Measurements from ENCODE around the gene FOXS1. TPM values are rescaled to one million over a fixed set of nuclear protein-coding genes. Genes with fewer than 3 reads are reported as not detected.

The FOXS1 gene
- total RNA-seq, 1 donor from 2014 or later = not detected

GRCh38 chr20:31837896-31838397 is 7.5 kb downstream of the FOXS1 start:
- ChIA-PET CTCF (interaction anchor here (1.1 to 2.7 kb wide), 3 partner anchors 9 to 114 kb away, joined by 4 to 10 read pairs (median 8); partner anchors contain the start of gene PDRG1), POLR2A (no interaction called here)
- H3K36me3 Mint-ChIP-seq (ENCODE audit: low read depth) = no peaks in the 10 kb centered on the region
- DNase-seq (no peak), ATAC-seq (ENCODE audit: low read depth) (no peak)
- no peak overlapping the region for H3K4me3 Mint-ChIP-seq
- H3K9me3 Mint-ChIP-seq = no peaks in the 10 kb centered on the region
- intact Hi-C loops (cut with micrococcal nuclease) = no loop called here
- H3K27ac Mint-ChIP-seq = no peak overlapping the region
- H3K27me3 Mint-ChIP-seq = no peaks in the 10 kb centered on the region
- peaks cover 9% of the 10 kb centered on the region for H3K4me1 Mint-ChIP-seq
- TF ChIP-seq CTCF (IDR thresholded peaks at IDR 0.05) = no peak

- ATAC-seq (ENCODE audit: low read depth) (no peak), DNase-seq (no peak)
- TF ChIP-seq CTCF (IDR thresholded peaks at IDR 0.05) = no peak
- Mint-ChIP-seq H3K27ac (no peak overlapping the region), H3K36me3 (ENCODE audit: low read depth) (no peaks in the 10 kb centered on the region), H3K4me1 (peaks cover 9% of the 10 kb centered on the region), H3K27me3 (no peaks in the 10 kb centered on the region), H3K4me3 (no peak overlapping the region), H3K9me3 (no peaks in the 10 kb centered on the region)
- ChIA-PET POLR2A (no interaction called here), CTCF (interaction anchor here (1.2 to 2.7 kb wide), 3 partner anchors 10 to 21 kb away, joined by 3 to 10 read pairs (median 8); no protein-coding TSS in a partner anchor)
- intact Hi-C loops (cut with micrococcal nuclease) = no loop called here
Observed at GRCh38 chr20:31836853-31837608, 8.4 kb downstream of the FOXS1 start.

GRCh38 chr20:31835977-31836852 is 9.2 kb downstream of the FOXS1 start:
- H3K4me3 Mint-ChIP-seq = no peak overlapping the region
- H3K27me3 Mint-ChIP-seq = no peaks in the 10 kb centered on the region
- DNase-seq (peak; percentile 29), ATAC-seq (ENCODE audit: low read depth) (peak; percentile 72)
- TF ChIP-seq CTCF (IDR thresholded peaks at IDR 0.05) = no peak
- H3K9me3 Mint-ChIP-seq = no peaks in the 10 kb centered on the region
- peaks cover 9% of the 10 kb centered on the region for H3K4me1 Mint-ChIP-seq
- H3K36me3 Mint-ChIP-seq (ENCODE audit: low read depth) = no peaks in the 10 kb centered on the region
- intact Hi-C loops (cut with micrococcal nuclease) = no loop called here
- no peak overlapping the region for H3K27ac Mint-ChIP-seq
- ChIA-PET POLR2A (no interaction called here), CTCF (interaction anchor here (1.2 to 2.2 kb wide), 2 partner anchors 11 to 20 kb away, joined by 3 to 8 read pairs; no protein-coding TSS in a partner anchor)

- POLR2A ChIA-PET = no interaction called here
- no peak overlapping the region for H3K27ac Mint-ChIP-seq
- TF ChIP-seq CTCF (IDR thresholded peaks at IDR 0.05) = no peak
- CTCF ChIA-PET = no interaction called here
- DNase-seq (no peak), ATAC-seq (ENCODE audit: low read depth) (no peak)
- H3K27me3 Mint-ChIP-seq = no peaks in the 10 kb centered on the region
- H3K36me3 Mint-ChIP-seq (ENCODE audit: low read depth) = no peaks in the 10 kb centered on the region
- no peak overlapping the region for H3K4me3 Mint-ChIP-seq
- intact Hi-C loops (cut with micrococcal nuclease) = no loop called here
- peaks cover 9% of the 10 kb centered on the region for H3K4me1 Mint-ChIP-seq
- H3K9me3 Mint-ChIP-seq = no peaks in the 10 kb centered on the region
Observed at GRCh38 chr20:31835554-31835953, 9.8 kb downstream of the FOXS1 start.
